DND-41 (cell line): Measurements from ENCODE around the gene SMIM35.

Source experiments
- ATAC-seq: fragments of 200-7000 bp; cut with Tn5 transposase; 3 replicates; pipeline ENCODE4 v1.9.1; 2021; ENCODE audit warnings: low read depth; ENCODE audit not compliant: insufficient read depth
- DNase-seq: peaks from one replicate; pipeline ENCODE4 v3.0.0-alpha.2; 2020
- H2AFZ ChIP-seq: 2 replicates; pipeline ENCODE4 v1.6.0; 2012; ENCODE audit warnings: low read depth, low read length
- H3K27ac ChIP-seq: 2 replicates; pipeline ENCODE4 v1.5.1; 2012; ENCODE audit warnings: low read length, inconsistent platforms
- H3K27me3 ChIP-seq: fragments of 200-600 bp; sonication (generic); 2 replicates; pipeline ENCODE4 v1.6.0; 2012; ENCODE audit warnings: low read length, mild to moderate bottlenecking, inconsistent platforms; ENCODE audit not compliant: insufficient read depth, poor library complexity
- H3K36me3 ChIP-seq: 2 replicates; pipeline ENCODE4 v1.5.1; 2012; ENCODE audit warnings: low read length, inconsistent platforms; ENCODE audit not compliant: insufficient read depth
- H3K4me1 ChIP-seq: 2 replicates; pipeline ENCODE4 v1.5.1; 2012; ENCODE audit warnings: mild to moderate bottlenecking, low read length; ENCODE audit not compliant: insufficient read depth
- H3K4me2 ChIP-seq: 2 replicates; pipeline ENCODE4 v1.6.0; 2012; ENCODE audit warnings: mild to moderate bottlenecking, moderate library complexity, low read length, inconsistent platforms; ENCODE audit not compliant: insufficient read depth
- H3K4me3 ChIP-seq, 2 experiments: fragments of 200-600 bp in 1 of 2; shearing (Covaris generic) in 1 of 2; 2 replicates each; pipeline ENCODE4 v1.5.1; 2012 to 2016; ENCODE audit warnings: inconsistent platforms in 2 of 2, low read length in 2 of 2, mild to moderate bottlenecking in 2 of 2, low read depth in 1 of 2, moderate library complexity in 1 of 2
- H3K79me2 ChIP-seq: 2 replicates; pipeline ENCODE4 v1.6.0; 2012; ENCODE audit warnings: low read length, inconsistent platforms; ENCODE audit not compliant: insufficient read depth
- H3K9ac ChIP-seq: 2 replicates; pipeline ENCODE4 v1.6.0; 2012; ENCODE audit warnings: low read depth, mild to moderate bottlenecking, inconsistent platforms, low read length, moderate library complexity
- H3K9me3 ChIP-seq: 2 replicates; pipeline ENCODE4 v1.5.1; 2012; ENCODE audit warnings: low read length, moderate library complexity, mild to moderate bottlenecking, inconsistent platforms; ENCODE audit not compliant: insufficient read depth, severe bottlenecking
- H4K20me1 ChIP-seq: 2 replicates; pipeline ENCODE4 v1.6.0; 2012; ENCODE audit warnings: low read length; ENCODE audit not compliant: insufficient read depth
- CTCF ChIP-seq: IDR thresholded peaks from 2 replicates; pipeline ENCODE4 v1.5.1; 2012; ENCODE audit warnings: borderline replicate concordance, low read length, moderate library complexity, mild to moderate bottlenecking; ENCODE audit not compliant: poor library complexity, severe bottlenecking; ENCODE audit errors: extremely low read depth
- EZH2 ChIP-seq: IDR thresholded peaks from 3 replicates; pipeline ENCODE4 v1.6.1; 2012; ENCODE audit warnings: borderline replicate concordance, low read depth, mild to moderate bottlenecking, moderate library complexity, low read length, inconsistent platforms; ENCODE audit not compliant: severe bottlenecking

The SMIM35 gene

GRCh38 chr11:118074091-118074685, 12.6 kb downstream of the SMIM35 start:
- Histone ChIP-seq H3K4me3 (no peak overlapping the region), H3K4me2 (no peak overlapping the region), H3K9ac (no peak overlapping the region), H3K36me3 (no peaks in the 10 kb centered on the region), H3K4me1 (no peaks in the 10 kb centered on the region), H4K20me1 (peaks cover 4% of the 10 kb centered on the region; the same call in 1 of the 2 replicates), H3K9me3 (no peaks in the 10 kb centered on the region), H2AFZ (no peak overlapping the region), H3K27me3 (peaks cover 34% of the 10 kb centered on the region), H3K27ac (no peak overlapping the region), H3K79me2 (no peaks in the 10 kb centered on the region)
- ATAC-seq (no peak), DNase-seq (no peak)
- no peak for TF ChIP-seq CTCF
- TF ChIP-seq EZH2, result no peak

- H4K20me1 ChIP-seq, result peaks cover 4% of the 10 kb centered on the region; the same call in 1 of the 2 replicates
- no peak overlapping the region for H3K4me2 ChIP-seq
- no peak overlapping the region for H3K9ac ChIP-seq
- H3K27me3 ChIP-seq, result peaks cover 28% of the 10 kb centered on the region
- DNase-seq (no peak), ATAC-seq (no peak)
- H3K27ac ChIP-seq, result no peak overlapping the region
- H3K4me3 ChIP-seq, result no peak overlapping the region
- no peak overlapping the region for H2AFZ ChIP-seq
- H3K79me2 ChIP-seq, result no peaks in the 10 kb centered on the region
- H3K36me3 ChIP-seq, result no peaks in the 10 kb centered on the region
- no peaks in the 10 kb centered on the region for H3K4me1 ChIP-seq
- TF ChIP-seq EZH2 (no peak), CTCF (no peak)
- no peaks in the 10 kb centered on the region for H3K9me3 ChIP-seq
Observed at GRCh38 chr11:118073554-118073953, 13.2 kb downstream of the SMIM35 start.

GRCh38 chr11:118071416-118072030, 15.2 kb downstream of the SMIM35 start:
- Histone ChIP-seq H3K36me3 (no peaks in the 10 kb centered on the region), H3K4me1 (no peaks in the 10 kb centered on the region), H3K4me2 (no peak overlapping the region), H4K20me1 (peaks cover 4% of the 10 kb centered on the region; the same call in 1 of the 2 replicates), H3K27ac (no peak overlapping the region), H3K27me3 (peaks cover 14% of the 10 kb centered on the region), H3K9me3 (no peaks in the 10 kb centered on the region), H2AFZ (no peak overlapping the region), H3K79me2 (no peaks in the 10 kb centered on the region), H3K9ac (no peak overlapping the region), H3K4me3 (no peak overlapping the region)
- TF ChIP-seq EZH2, result no peak
- no peak for TF ChIP-seq CTCF
- ATAC-seq, result no peak
- DNase-seq, result no peak
